Smooth muscle cell (in vitro differentiated cells): ENCODE results near the gene KIF1B. TPM values are rescaled to one million over a fixed set of nuclear protein-coding genes. Genes with fewer than 3 reads are reported as not detected.
A peak's percentile ranks its signal among the peaks of the same experiment; 100 is the strongest.

Source experiments
- DNase-seq: peaks from one replicate; lab custom pipeline; 2025; ENCODE audit not compliant: unreplicated experiment; lab: John Stamatoyannopoulos, UW
- H2AFZ ChIP-seq: fragments of 200-600 bp; sonication (generic); 2 replicates; pipeline ENCODE4 v1.6.0; 2016; ENCODE audit warnings: antibody characterized with exemption, low read depth, mild to moderate bottlenecking
- H3F3A ChIP-seq: fragments of 200-600 bp; sonication (generic); 2 replicates; pipeline ENCODE4 v1.6.0; 2017; ENCODE audit warnings: antibody characterized with exemption, low read depth
- H3K27ac ChIP-seq: fragments of 200-600 bp; sonication (generic); 2 replicates; pipeline ENCODE4 v1.5.1; 2016; ENCODE audit warnings: low read depth, mild to moderate bottlenecking
- H3K27me3 ChIP-seq: fragments of 200-600 bp; sonication (generic); 2 replicates; pipeline ENCODE4 v1.6.1; 2016; ENCODE audit warnings: low read depth, mild to moderate bottlenecking
- H3K36me3 ChIP-seq: fragments of 200-600 bp; sonication (generic); 2 replicates; pipeline ENCODE4 v1.5.1; 2016; ENCODE audit warnings: low read depth
- H3K4me1 ChIP-seq: fragments of 200-600 bp; sonication (generic); 2 replicates; pipeline ENCODE4 v1.5.1; 2016; ENCODE audit warnings: low read depth
- H3K4me2 ChIP-seq: fragments of 200-600 bp; sonication (generic); 2 replicates; pipeline ENCODE4 v1.6.0; 2016; ENCODE audit warnings: mild to moderate bottlenecking
- H3K4me3 ChIP-seq: fragments of 200-600 bp; sonication (generic); 2 replicates; pipeline ENCODE4 v1.5.1; 2016; ENCODE audit warnings: mild to moderate bottlenecking
- H3K79me2 ChIP-seq: fragments of 200-600 bp; sonication (generic); 2 replicates; pipeline ENCODE4 v1.6.0; 2016; ENCODE audit warnings: low read depth, mild to moderate bottlenecking
- H3K9ac ChIP-seq: fragments of 200-600 bp; sonication (generic); 2 replicates; pipeline ENCODE4 v1.6.0; 2016; ENCODE audit warnings: low read depth
- H3K9me3 ChIP-seq: fragments of 200-600 bp; sonication (generic); replicated peaks from 2 replicates; pipeline ENCODE4 v1.5.1; 2016; ENCODE audit warnings: low read depth
- H4K20me1 ChIP-seq: fragments of 200-600 bp; sonication (generic); 2 replicates; pipeline ENCODE4 v1.6.0; 2016; ENCODE audit warnings: low read depth
- WGBS: methylation state at CpG from one replicate; pipeline ENCODE4 v1.1.7; 2016; ENCODE audit warnings: low lambda C conversion rate; 5-methylcytosine and 5-hydroxymethylcytosine counted together
- polyA plus RNA-seq: library from polyadenylated mRNA; unstranded; fragments of >200 nt; fragmentation: Nextera tagmentation; extraction: Ambion mirVana; gene quantifications from 2 replicates; pipeline ENCODE4 v1.2.1, GENCODE V29; 2016
- total RNA-seq: library from RNA; depleted of rRNA; stranded (reverse); fragments of >200 nt; gene quantifications from 2 replicates; pipeline ENCODE4 v1.2.3, GENCODE V29; 2014
- TF ChIP-seq, protein P1 (sequence below): fragments of 200-600 bp; sonication (generic); IDR thresholded peaks from 2 replicates; pipeline ENCODE4 v1.5.1; 2017; ENCODE audit warnings: borderline replicate concordance, mild to moderate bottlenecking, antibody characterized with exemption; ENCODE audit not compliant: insufficient read depth, poor library complexity, severe bottlenecking

KIF1B gene
- total and polyA plus RNA-seq, 2 experiments from 2014 or later: 9.1 to 29.6 TPM

DNA sequence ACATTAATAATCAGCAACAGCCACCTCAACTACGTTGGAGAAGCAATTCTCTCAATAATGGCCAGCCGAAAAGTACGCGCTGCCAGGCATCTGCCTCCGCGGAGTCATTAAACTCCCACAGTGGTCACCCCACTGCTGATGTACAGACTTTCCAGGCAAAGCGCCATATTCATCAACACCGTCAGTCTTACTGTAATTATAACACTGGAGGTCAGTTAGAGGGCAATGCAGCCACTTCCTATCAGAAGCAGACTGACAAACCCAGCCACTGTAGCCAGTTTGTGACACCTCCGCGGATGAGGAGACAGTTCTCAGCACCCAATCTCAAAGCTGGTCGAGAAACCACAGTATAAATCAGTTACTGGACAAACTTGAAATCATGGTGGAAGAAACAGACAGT lies 93.9 kb downstream of the KIF1B start:
- DNase-seq: no peak
- H3K36me3 ChIP-seq: peaks cover 9% of the 10 kb centered on the region

DNA sequence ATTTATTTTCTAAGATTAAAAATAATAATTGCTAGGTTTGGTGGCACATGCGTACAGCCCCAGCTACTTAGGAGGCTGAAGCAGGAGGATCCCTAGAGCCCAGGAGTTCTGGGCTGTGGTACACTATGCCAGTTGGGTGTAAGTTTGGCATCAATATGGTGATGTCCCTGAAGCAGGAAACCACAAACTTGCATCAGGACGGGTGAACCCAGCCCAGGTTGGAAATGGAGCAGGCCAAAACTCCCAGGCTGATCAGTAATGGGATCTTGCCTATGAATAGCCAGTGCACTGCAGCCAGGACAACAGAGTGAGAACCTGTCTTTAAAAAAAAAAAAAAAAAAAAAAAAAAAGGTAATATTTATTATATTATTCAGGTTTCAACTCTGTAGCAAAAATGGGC lies 96.1 kb downstream of the KIF1B start:
- no peak overlapping the region for H3K9ac ChIP-seq
- no peaks in the 10 kb centered on the region for H3K9me3 ChIP-seq
- no peak overlapping the region for H3K4me2 ChIP-seq
- no peak overlapping the region for H3K4me3 ChIP-seq
- WGBS: 75% methylated on average over 2 of the region's 2 CpGs
- H4K20me1 ChIP-seq: peaks cover 28% of the 10 kb centered on the region
- no peaks in the 10 kb centered on the region for H3K79me2 ChIP-seq
- no peaks in the 10 kb centered on the region for H3K27me3 ChIP-seq
- no peaks in the 10 kb centered on the region for H3F3A ChIP-seq
- TF ChIP-seq, protein P1, sequence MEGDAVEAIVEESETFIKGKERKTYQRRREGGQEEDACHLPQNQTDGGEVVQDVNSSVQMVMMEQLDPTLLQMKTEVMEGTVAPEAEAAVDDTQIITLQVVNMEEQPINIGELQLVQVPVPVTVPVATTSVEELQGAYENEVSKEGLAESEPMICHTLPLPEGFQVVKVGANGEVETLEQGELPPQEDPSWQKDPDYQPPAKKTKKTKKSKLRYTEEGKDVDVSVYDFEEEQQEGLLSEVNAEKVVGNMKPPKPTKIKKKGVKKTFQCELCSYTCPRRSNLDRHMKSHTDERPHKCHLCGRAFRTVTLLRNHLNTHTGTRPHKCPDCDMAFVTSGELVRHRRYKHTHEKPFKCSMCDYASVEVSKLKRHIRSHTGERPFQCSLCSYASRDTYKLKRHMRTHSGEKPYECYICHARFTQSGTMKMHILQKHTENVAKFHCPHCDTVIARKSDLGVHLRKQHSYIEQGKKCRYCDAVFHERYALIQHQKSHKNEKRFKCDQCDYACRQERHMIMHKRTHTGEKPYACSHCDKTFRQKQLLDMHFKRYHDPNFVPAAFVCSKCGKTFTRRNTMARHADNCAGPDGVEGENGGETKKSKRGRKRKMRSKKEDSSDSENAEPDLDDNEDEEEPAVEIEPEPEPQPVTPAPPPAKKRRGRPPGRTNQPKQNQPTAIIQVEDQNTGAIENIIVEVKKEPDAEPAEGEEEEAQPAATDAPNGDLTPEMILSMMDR: no peak
- H2AFZ ChIP-seq: no peak overlapping the region
- H3K4me1 ChIP-seq: peaks cover 13% of the 10 kb centered on the region
- H3K36me3 ChIP-seq: peaks cover 9% of the 10 kb centered on the region
- no peak for DNase-seq
- H3K27ac ChIP-seq: no peak overlapping the region

More for the DNA sequence above, 93.9 kb downstream of the KIF1B start:
- no peak overlapping the region for H3K4me2 ChIP-seq
- WGBS: 95% methylated on average over 11 of the region's 11 CpGs
- peaks cover 13% of the 10 kb centered on the region for H3K4me1 ChIP-seq
- no peaks in the 10 kb centered on the region for H3K27me3 ChIP-seq
- TF ChIP-seq, protein P1: no peak
- H3K9ac ChIP-seq: no peak overlapping the region
- no peak overlapping the region for H3K27ac ChIP-seq
- no peak overlapping the region for H2AFZ ChIP-seq
- peaks cover 32% of the 10 kb centered on the region for H4K20me1 ChIP-seq
- H3F3A ChIP-seq: no peaks in the 10 kb centered on the region
- H3K4me3 ChIP-seq: no peak overlapping the region
- peaks cover 4% of the 10 kb centered on the region for H3K79me2 ChIP-seq
- H3K9me3 ChIP-seq: no peaks in the 10 kb centered on the region

DNA sequence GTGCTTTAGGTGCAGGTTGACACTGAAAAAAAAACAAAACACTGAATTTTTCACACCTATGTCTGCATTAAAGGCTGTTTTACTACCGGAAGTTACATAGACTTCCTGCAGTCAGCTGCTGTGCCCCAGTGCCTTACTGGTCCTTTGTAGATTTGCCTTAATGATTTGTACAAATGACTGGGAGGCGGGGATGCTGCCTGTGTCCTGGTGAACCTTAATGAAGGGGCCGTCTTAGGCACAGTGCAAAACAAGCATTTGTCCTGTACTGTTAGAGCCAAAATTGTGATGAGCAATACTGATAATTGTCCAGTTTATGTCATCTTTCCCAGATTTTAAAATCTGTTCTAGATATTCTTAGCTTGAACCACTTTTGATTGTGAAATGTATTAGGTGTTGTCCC lies 97.6 kb downstream of the KIF1B start:
- Histone ChIP-seq H2AFZ (no peak overlapping the region), H3K4me3 (no peak overlapping the region), H3K79me2 (no peaks in the 10 kb centered on the region), H3K4me1 (no peaks in the 10 kb centered on the region), H3K9ac (no peak overlapping the region), H3K9me3 (no peaks in the 10 kb centered on the region), H3K27ac (no peak overlapping the region), H3K36me3 (peaks cover 9% of the 10 kb centered on the region), H3F3A (no peaks in the 10 kb centered on the region), H3K27me3 (no peaks in the 10 kb centered on the region), H3K4me2 (no peak overlapping the region), H4K20me1 (peaks cover 18% of the 10 kb centered on the region)
- TF ChIP-seq, protein P1: no peak
- DNase-seq: no peak
- WGBS: 94% methylated on average over 3 of the region's 3 CpGs

DNA sequence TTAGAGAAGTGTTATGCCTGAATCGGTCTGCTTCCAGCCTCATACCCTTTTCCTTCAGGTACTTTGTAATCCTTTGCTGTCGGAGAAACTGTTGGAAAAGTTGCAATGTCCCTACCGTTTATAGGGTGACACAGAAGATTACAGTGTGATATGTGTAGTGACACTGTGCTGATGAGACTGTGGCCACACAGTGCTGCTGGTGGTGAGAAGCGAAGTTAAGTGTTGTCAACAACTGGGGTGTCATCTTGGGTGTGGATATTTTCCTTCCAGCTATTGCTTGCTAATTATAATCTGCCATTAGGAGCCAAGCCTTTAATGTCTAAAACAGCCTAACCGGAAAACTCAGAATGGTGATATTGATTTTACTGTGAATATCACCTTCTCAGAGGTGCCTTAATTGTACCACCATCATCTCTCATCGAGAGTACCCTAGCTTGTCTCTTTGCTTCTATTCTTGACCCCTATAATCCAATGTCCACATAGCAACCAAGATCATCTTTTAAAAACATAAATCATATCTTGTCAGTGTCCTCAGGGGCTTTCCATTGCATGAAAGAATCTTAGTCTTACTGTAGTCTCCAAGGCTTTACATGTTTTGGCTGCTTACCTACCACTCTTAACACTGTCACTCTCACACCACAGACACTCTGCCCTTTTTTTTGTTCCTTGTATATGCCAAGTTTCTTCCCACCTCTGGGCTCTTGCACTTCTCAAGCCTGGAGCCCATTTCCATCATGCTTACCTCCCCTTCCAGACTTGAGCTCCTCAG lies 99.1 kb downstream of the KIF1B start:
- no peak overlapping the region for H3K4me2 ChIP-seq
- DNase-seq: no peak
- H3K36me3 ChIP-seq: no peaks in the 10 kb centered on the region
- no peaks in the 10 kb centered on the region for H3K27me3 ChIP-seq
- H3K4me3 ChIP-seq: no peak overlapping the region
- H3K9ac ChIP-seq: no peak overlapping the region
- no peaks in the 10 kb centered on the region for H3K9me3 ChIP-seq
- H3K27ac ChIP-seq: peak overlapping the region; percentile 38
- peaks cover 16% of the 10 kb centered on the region for H4K20me1 ChIP-seq
- H3F3A ChIP-seq: no peaks in the 10 kb centered on the region
- H2AFZ ChIP-seq: no peak overlapping the region
- WGBS: 89% methylated on average over 6 of the region's 6 CpGs
- TF ChIP-seq, protein P1: no peak
- no peaks in the 10 kb centered on the region for H3K4me1 ChIP-seq
- H3K79me2 ChIP-seq: no peaks in the 10 kb centered on the region
